ENCODE results near the gene ADGRD1. TPM values are rescaled to one million over a fixed set of nuclear protein-coding genes. Genes with fewer than 3 reads are reported as not detected.

The ADGRD1 gene
- 0.15 to 1.0 TPM (median 0.39 TPM) in 5 replicates for total RNA-seq (2022; extraction: Qiagen RNA extraction; ENCODE audit: low read depth)

DNA sequence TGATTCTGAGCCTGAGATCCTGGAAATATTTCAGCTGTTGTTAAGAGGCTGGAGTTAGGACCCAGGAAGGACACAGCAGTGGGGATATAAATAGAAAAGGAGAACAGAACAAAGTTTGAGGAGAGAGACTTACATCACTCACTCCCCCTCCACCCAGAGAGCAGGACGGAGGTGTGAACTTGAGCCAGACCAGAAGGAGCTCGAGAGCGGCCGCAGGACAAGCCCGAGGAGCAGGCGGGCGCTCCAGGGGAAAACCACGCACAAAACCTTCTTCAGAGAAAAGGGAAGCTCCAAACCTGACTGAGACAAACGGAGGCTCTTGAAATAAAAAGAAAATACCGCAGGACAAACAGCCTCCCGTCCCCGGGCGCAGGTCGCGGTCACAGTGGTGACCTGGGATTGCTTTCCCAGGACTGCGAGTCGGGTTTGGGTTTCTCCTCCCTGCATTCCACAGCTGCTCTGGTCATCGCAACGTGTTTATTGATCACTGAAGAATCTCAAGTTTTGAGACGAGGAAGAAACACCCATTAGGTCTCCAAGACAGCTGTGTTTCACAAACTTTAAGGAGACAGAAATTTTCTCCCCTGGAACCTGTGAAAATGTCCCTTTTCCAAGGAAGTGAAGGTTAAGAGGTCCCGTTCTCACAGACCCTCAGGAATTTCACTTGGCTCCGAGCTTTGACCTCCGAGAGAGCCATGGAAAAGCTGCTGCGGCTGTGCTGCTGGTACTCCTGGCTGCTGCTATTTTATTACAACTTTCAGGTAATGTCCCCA lies at the start of gene ADGRD1:
Gene ADGRD1, plus strand, starts transcription at position 137 of the 773 bp plus-strand sequence. Its CDS starts 559 bp downstream, at position 696.

Other genes starting within 250 kb of the ADGRD1 start
- gene RIMBP2, start 237.6 kb upstream of the ADGRD1 start, total RNA-seq (2022; extraction: Qiagen RNA extraction; ENCODE audit: low read depth): not detected in 5 replicates
- gene STX2, start 114.7 kb upstream of the ADGRD1 start, total RNA-seq (2022; extraction: Qiagen RNA extraction; ENCODE audit: low read depth): 16.0 to 30.9 TPM (median 25.5 TPM) in 5 replicates
- 1,622 to 1,784 TPM (median 1,751 TPM) in 5 replicates for gene RAN, start 81.8 kb upstream of the ADGRD1 start, total RNA-seq (2022; extraction: Qiagen RNA extraction; ENCODE audit: low read depth)